Peyer's patch (tissue), 4 donors: Measurements from ENCODE around the gene MRPL4. TPM values are rescaled to one million over a fixed set of nuclear protein-coding genes. Genes with fewer than 3 reads are reported as not detected.
A peak's percentile ranks its signal among the peaks of the same experiment; 100 is the strongest.
"Not testable (repeated sequence)": the region's sequence is repeated elsewhere in the genome, so short reads cannot be mapped to it uniquely, and the experiment has no call there.

ENCODE experiments used
- DNase-seq, 3 donors: peaks; one replicate each; pipeline ENCODE4 v3.0.0-alpha.2; 2017 to 2019
- H3K27ac ChIP-seq, 4 donors: fragments of 200-600 bp; sonication (generic); one replicate each; pipeline ENCODE4 v1.5.1; 2016 to 2019
- H3K27me3 ChIP-seq, 2 donors: fragments of 200-600 bp; sonication (generic); one replicate each; pipeline ENCODE4 v1.5.1; 2019
- H3K36me3 ChIP-seq, 3 donors: fragments of 200-600 bp; sonication (generic); one replicate each; pipeline ENCODE4 v1.5.1; 2016 to 2019
- H3K4me1 ChIP-seq, 4 donors: fragments of 200-600 bp; sonication (generic); one replicate each; pipeline ENCODE4 v1.5.1; 2016 to 2019
- H3K4me3 ChIP-seq, 4 donors: fragments of 200-600 bp; sonication (generic); 1 replicate in 3 of 4; 2 replicates in 1 of 4; pipeline ENCODE4 v1.5.1; 2016 to 2019; ENCODE audit warnings: mild to moderate bottlenecking in 1 of 4
- H3K9me3 ChIP-seq, 4 donors: fragments of 200-600 bp; sonication (generic); one replicate each; pipeline ENCODE4 v1.5.1; 2016 to 2019; ENCODE audit warnings: mild to moderate bottlenecking in 1 of 4
- POLR2A ChIP-seq, 2 donors: fragments of 450-650 bp; IDR thresholded peaks; one replicate each; pipeline ENCODE4 v1.5.1; 2017; ENCODE audit warnings: antibody characterized with exemption in 2 of 2, mild to moderate bottlenecking in 2 of 2, moderate library complexity in 2 of 2
- total RNA-seq, 4 donors: library from RNA; depleted of rRNA; stranded (reverse); fragments of >200 nt; gene quantifications; one replicate each; pipeline ENCODE4 v1.1.0, GENCODE V29; 2016
- TF ChIP-seq, protein P1 (sequence below), 6 experiments: fragments of 450-650 bp in 4 of 6; fragments of 200-600 bp in 2 of 6; sonication (generic) in 1 of 6; IDR thresholded peaks; one replicate each; pipeline ENCODE4 v1.5.1; 2017 to 2019; ENCODE audit warnings: antibody characterized with exemption in 6 of 6, mild to moderate bottlenecking in 3 of 6, moderate library complexity in 1 of 6

MRPL4 gene
- total RNA-seq, 4 donors from 2014 or later, result 43.8 to 49.6 (median 45.3) TPM

DNA sequence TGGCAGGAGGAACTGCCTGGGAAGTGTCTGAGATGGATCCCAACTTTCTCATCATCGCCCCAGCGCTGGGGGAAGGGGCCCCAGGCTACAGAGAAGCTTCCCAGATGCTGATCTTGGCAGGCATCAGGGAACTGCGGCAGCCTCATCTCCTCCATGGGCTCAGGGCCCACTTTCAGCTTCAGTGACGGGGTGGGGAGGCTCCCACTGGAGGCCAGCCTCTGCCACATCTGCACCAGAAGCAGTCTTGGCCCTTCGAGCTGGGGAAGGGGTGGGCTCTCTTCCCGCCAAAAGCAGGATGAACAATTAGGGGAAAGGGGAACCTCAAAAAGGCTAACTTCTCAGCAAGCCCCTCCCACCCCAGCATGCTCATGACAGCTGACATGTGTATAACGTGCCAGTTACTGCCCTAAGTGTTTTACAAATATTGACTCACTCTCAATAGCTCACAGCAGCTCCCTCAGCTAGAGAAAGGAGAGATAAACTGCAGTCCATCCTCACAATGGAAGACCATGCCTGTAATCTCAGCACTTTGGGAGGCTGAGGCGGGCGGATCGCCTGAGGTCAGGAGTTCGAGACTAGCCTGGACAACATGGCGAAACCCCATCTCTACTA, 13.7 kb upstream of the MRPL4 start:
- no peak overlapping the region for H3K4me3 ChIP-seq
- H3K4me1 ChIP-seq, result peaks cover 0 to 4% (median 0%) of the 10 kb centered on the region in 4 donors
- peak in 1 of 3 donors; percentile 63 for DNase-seq
- H3K27me3 ChIP-seq, result no peaks in the 10 kb centered on the region
- no peaks in the 10 kb centered on the region for H3K36me3 ChIP-seq
- TF ChIP-seq, protein P1, sequence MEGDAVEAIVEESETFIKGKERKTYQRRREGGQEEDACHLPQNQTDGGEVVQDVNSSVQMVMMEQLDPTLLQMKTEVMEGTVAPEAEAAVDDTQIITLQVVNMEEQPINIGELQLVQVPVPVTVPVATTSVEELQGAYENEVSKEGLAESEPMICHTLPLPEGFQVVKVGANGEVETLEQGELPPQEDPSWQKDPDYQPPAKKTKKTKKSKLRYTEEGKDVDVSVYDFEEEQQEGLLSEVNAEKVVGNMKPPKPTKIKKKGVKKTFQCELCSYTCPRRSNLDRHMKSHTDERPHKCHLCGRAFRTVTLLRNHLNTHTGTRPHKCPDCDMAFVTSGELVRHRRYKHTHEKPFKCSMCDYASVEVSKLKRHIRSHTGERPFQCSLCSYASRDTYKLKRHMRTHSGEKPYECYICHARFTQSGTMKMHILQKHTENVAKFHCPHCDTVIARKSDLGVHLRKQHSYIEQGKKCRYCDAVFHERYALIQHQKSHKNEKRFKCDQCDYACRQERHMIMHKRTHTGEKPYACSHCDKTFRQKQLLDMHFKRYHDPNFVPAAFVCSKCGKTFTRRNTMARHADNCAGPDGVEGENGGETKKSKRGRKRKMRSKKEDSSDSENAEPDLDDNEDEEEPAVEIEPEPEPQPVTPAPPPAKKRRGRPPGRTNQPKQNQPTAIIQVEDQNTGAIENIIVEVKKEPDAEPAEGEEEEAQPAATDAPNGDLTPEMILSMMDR (IDR thresholded peaks at IDR 0.05), result no peak
- no peak for TF ChIP-seq POLR2A (IDR thresholded peaks at IDR 0.05)
- no peaks in the 10 kb centered on the region for H3K9me3 ChIP-seq
- H3K27ac ChIP-seq, result peak overlapping the region; percentile 25 to 65 (median 61)

DNA sequence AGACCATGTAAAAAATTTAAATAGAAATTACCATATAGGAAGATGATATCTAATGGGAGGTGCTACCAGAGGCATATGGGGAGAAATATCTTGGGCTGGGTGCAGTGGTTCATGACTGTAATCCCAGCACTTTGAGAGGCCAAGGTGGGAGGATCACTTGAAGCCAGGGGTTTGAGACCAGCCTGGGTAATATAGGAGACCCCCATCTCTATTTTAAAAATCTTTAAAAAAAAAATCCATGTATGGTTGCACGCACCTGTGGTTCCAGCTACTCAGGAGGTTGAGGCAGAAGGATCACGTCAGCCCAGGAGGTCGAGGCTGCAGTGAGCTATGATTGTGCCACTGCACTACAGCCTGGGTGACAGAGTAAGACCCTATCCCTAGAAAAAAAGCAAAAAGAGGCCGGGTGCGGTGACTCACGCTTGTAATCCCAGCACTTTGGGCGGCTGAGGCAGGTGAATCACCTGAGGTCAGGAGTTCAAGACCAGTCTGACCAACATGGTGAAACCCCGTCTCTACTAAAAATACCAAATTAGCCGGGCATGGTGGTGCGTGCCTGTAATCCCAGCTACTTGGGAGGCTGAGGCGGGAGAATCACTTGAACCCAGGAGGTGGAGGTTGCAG, 10.1 kb upstream of the MRPL4 start:
- H3K27ac ChIP-seq, H3K4me3 ChIP-seq, H3K27me3 ChIP-seq, DNase-seq, H3K36me3 ChIP-seq, H3K9me3 ChIP-seq, H3K4me1 ChIP-seq: not testable (repeated sequence)

DNA sequence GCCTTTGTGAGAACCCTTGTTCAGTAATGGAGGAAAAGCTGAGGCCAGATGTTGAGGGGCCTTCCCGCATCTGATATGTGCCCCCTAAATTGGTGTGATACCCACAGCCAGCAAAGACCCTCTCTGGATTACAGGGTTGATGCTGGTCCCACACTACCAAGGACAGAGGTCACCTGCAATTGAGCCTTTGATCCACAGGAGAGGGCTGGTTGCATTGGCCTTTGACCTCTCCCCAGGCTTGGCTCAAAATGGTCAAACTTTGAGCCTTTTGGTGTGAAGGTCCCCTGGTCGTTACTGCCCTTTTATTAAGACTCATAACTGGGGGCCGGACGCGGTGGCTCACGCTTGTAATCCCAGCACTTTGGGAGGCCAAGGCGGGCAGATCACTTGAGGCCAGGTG, 8.4 kb upstream of the MRPL4 start:
- no peak overlapping the region for H3K27ac ChIP-seq
- H3K36me3 ChIP-seq, result no peaks in the 10 kb centered on the region
- H3K4me1 ChIP-seq, result no peaks in the 10 kb centered on the region
- no peak overlapping the region for H3K4me3 ChIP-seq
- TF ChIP-seq, protein P1 (IDR thresholded peaks at IDR 0.05), result no peak
- TF ChIP-seq POLR2A (IDR thresholded peaks at IDR 0.05), result no peak
- H3K27me3 ChIP-seq, result no peaks in the 10 kb centered on the region
- H3K9me3 ChIP-seq, result no peaks in the 10 kb centered on the region
- no peak for DNase-seq

- no peak overlapping the region for H3K4me3 ChIP-seq
- no peaks in the 10 kb centered on the region for H3K36me3 ChIP-seq
- H3K27me3 ChIP-seq, result no peaks in the 10 kb centered on the region
- H3K9me3 ChIP-seq, result no peaks in the 10 kb centered on the region
- peak overlapping the region in 1 of 4 donors; percentile 3 for H3K27ac ChIP-seq
- no peak for TF ChIP-seq POLR2A (IDR thresholded peaks at IDR 0.05)
- TF ChIP-seq, protein P1 (IDR thresholded peaks at IDR 0.05), result no peak
- peaks cover 0 to 2% (median 0%) of the 10 kb centered on the region in 4 donors for H3K4me1 ChIP-seq
- DNase-seq, result no peak
These were observed 6.7 kb upstream of the MRPL4 start for GRCh38 chr19:10245189-10245939.

DNA sequence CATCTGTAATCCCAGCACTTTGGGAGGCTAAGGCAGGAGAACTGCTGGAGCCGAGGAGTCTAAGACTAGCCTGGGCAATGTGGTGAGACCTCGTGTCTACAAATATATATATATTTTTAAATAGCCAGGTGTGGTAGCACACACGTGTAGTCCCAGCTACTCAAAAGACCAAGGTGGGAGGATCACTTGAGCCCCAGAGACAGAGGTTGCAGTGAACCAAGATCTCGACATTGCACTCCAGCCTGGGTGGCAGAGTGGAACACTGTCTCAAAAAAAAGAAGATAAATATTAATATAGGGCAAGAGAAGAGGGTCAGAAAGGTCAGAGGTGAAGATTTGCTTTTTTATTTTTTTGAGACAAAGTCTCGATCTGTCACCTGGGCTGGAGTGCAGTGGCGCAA, 5.5 kb upstream of the MRPL4 start:
- Histone ChIP-seq H3K36me3 (no peaks in the 10 kb centered on the region), H3K4me1 (peaks cover 0 to 12% (median 0%) of the 10 kb centered on the region in 4 donors), H3K27me3 (no peaks in the 10 kb centered on the region), H3K27ac (no peak overlapping the region), H3K4me3 (no peak overlapping the region), H3K9me3 (no peaks in the 10 kb centered on the region)
- DNase-seq, result no peak
- TF ChIP-seq, protein P1 (IDR thresholded peaks at IDR 0.05), result no peak
- no peak for TF ChIP-seq POLR2A (IDR thresholded peaks at IDR 0.05)

GRCh38 chr19:10252707-10253106, 693 bp downstream of the MRPL4 start:
- no peaks in the 10 kb centered on the region for H3K27me3 ChIP-seq

More at GRCh38 chr19:10252707-10253106, 693 bp downstream of the MRPL4 start:
- Histone ChIP-seq H3K4me3 (peak overlapping the region; percentile 62 to 93 (median 90)), H3K27ac (peak overlapping the region; percentile 84 to 92 (median 88)), H3K9me3 (no peaks in the 10 kb centered on the region), H3K36me3 (peaks cover 0 to 39% (median 0%) of the 10 kb centered on the region in 3 donors), H3K4me1 (peaks cover 0 to 19% (median 3%) of the 10 kb centered on the region in 4 donors)
- TF ChIP-seq POLR2A (IDR thresholded peaks at IDR 0.05), result no peak
- TF ChIP-seq, protein P1 (IDR thresholded peaks at IDR 0.05), result no peak
- no peak for DNase-seq
